ENCODE data around the gene MAPKAPK2.

Gene MAPKAPK2

GRCh38 chr1:206661161-206661820 lies 23.4 kb upstream of the MAPKAPK2 start:
- DNase-seq = no peak

DNA sequence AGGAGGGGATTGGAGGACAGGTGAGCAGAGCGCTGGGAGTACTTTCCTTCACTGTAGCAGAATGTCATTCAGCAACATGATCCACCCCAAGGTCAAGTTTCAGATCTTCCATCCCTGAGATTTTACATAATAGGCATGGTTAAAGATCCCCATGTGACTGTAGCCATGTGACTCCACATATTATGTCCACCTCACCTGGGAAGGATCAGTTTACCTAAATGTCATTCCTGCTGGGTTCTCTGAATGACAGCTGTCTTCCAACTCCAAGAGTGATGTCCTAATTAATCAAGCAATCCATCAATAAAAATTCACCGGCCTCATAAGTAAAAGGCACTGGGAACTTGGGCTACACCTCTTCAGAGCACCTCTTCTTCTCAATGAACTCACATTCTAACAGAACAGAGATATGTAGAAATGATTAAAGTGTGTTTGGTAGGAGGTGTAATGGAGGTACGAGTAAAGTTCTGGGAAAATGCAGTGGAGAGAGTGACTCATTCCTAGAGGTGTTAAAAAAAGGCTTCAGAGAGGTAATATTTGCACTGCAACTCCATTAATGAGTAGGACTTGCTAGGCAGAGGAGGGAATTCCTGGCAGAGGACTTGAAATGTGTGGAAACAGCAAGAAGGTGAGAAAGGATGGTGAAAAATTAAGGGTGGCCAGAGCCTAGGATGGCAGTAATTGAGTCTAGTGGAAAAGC lies 22.2 kb upstream of the MAPKAPK2 start:
- DNase-seq = no peak

- DNase-seq = no peak
Observed at GRCh38 chr1:206663362-206663761, 21.3 kb upstream of the MAPKAPK2 start.

DNA sequence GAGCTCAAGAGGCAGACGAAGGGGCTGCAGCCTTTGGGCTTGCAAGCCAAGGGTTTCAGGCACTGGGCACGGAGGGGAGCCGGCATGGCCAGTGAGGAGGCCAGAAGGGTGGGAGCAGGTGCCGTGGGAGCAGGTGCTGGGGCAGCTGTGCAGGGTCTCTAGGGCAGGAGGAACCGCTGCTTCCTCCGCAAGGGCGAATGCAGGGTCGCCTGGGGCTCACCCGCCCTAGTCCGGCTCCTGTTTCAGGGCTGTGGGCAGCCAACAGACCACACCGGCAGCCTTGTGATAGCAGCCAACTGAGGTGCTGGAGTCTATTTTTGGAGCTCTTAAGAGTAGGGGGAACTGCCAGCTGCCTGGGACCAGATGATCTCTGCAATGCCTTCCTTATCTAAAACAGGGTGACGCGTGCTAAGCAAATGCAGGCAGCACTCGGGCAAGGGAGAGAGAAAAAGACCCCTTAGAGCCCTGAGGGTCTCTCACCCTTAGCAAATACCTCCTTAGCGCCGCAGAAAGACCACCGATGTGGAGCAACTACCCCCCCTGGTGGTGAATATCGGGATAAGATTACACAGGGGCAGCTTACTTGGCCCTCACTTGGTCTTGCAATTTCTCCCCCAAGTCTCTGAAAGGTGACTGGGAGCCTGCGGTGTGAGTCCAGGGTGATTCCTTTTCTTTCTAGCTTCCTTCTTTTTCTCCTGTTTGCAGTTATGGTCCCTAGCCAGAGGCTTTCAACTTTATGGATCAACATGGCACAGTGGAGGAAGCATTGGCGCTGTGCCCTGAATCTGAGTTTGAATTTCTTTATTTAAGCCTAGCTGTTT lies 20.7 kb upstream of the MAPKAPK2 start:
- peak; percentile 30 to 39 for DNase-seq

GRCh38 chr1:206664740-206665139 lies 20.0 kb upstream of the MAPKAPK2 start:
- no peak for DNase-seq

GRCh38 chr1:206666031-206666561 lies 18.6 kb upstream of the MAPKAPK2 start:
- DNase-seq = no peak

- DNase-seq = no peak
Observed at GRCh38 chr1:206666954-206667665, 17.6 kb upstream of the MAPKAPK2 start.

DNA sequence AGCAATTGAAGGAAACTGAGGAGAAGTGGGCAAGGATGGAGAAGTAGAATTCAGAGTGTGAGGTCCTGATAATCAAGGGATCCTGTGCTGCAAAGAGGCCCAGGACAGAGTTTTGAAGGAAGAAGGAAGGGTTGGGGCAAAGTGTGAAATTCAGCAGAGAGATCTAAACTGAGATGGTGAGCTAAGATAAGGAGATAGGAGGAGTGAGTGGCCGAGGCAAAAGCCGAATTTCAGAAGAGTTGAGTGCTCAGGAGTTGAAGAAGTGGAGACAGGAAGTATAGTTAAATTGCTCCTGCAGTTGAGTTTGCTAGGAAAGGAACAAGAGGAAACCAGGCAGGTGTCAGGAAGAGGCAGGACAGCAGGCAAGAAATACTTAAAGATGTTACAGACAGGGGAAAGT lies 16.4 kb upstream of the MAPKAPK2 start:
- DNase-seq = no peak

DNA sequence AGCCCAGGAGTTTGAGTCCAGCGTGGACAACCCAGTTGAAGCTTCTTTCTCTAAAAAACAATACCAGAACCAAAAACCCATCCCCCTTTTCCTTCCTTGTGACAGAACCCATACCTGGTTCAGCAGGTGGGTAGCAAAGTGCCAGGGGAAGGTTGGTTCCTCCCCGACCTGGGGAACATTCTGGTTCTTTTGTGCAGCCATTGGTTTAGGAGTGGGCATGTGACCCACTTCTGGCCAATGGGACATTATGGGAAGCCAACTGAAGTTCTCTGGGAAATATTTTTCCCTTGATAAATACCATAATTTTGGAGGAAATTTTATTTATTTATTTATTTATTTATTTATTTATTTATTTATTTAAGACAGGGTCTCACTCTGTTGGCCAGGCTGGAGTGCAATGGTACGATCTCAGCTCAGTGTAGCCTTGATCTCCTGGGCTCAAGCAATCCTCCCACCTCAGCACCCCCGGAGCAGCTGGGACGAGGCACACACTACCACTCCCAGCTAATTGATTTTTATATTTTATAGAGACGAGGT lies 15.8 kb upstream of the MAPKAPK2 start:
- no peak for DNase-seq

DNA sequence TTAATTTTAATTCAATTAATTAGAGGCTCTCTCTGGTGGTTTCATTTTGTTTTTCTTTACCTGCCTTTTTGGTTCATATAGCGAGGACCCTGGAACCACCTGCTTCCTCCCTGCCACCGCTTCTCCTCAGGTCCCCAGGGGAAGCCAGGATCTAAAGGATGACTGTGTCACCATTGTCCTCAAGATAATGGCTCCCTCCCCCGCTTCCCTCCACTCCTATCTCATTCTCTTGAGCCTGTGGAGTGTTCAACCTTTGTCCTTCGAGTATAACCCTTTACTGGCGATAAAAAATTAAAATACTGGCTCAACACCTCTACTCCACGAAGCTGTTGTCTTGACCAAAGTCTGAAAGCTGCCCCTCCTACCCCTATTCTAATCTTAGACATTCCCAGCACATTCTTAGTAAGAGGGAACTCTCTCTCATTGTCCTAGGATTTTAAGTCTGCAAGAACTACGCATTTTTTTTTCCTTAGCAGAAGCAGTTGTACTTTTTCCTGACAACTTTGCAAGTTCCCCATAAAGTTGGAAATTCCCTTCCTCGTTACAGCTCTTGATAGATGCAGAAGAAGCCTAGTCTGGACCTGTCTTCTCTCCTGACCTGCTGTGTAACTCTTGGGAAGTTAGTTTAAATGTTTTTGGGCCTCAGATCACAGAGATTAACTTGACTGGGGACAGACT lies 12.6 kb upstream of the MAPKAPK2 start:
- DNase-seq = no peak

GRCh38 chr1:206672844-206673758 lies 11.6 kb upstream of the MAPKAPK2 start:
- peak; percentile 68 to 83 for DNase-seq

- DNase-seq = no peak
Observed at GRCh38 chr1:206674236-206674635, 10.5 kb upstream of the MAPKAPK2 start.

GRCh38 chr1:206674745-206675175 lies 9.9 kb upstream of the MAPKAPK2 start:
- no peak for DNase-seq

DNA sequence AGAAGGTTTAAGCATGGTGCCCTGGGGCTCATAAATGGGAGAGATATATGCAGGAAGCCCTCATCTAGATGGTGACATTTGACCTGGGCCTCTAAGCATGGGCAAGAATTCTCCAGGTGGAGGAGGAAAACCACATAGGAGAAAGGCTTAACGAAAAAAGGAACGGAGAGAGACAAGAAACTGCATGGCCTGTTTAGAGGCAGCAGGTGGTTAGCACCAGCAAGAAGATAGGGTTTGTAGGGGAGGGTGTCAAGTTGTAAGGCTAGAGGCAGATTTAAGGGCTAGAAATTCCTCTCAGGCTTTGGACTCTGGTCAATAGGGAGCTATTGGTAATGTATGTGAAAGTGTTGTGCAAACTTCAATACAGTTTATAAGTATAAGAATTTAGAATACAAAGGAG lies 8.2 kb upstream of the MAPKAPK2 start:
- no peak for DNase-seq

DNA sequence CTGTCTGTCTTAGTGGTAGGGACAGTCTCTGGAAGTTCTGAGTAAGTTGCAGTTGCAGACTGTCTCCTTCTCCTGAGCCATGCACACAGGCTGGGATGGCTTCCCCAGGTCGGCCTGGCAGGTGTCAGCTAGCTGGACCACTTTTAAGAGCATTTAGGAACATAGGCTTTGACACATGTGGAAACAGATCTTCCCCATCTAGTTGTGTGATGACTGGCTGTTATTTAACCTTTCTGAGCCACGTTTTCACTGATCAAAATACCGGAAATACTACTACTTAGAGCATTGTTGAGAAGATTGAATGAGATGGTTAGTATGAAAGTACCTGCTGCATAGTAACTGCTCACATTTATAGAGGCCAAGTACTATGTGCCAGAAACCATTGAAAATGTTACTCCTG lies 6.2 kb upstream of the MAPKAPK2 start:
- DNase-seq = no peak

DNA sequence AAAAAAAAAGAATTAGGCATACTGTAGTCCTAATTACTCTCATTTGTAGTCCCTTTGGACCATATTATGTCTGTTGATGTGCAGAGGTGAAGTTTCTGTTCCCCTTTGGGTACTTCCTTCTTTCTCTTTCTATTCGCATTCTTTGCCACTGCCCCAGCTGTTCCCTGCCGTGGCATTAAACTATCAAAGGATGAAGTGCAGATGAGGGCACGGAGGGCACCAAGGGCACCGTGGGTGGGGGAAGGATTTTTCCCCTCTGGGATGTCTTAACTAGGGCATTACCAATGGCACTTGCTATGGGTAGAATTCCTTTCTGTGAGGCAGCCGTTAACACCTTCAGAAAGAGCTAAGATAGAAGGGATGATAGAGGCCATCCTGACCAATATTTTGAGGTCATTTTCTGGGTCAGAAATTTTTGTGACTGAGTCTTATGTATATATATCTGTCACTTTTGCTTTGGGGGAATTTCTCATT lies 4.9 kb upstream of the MAPKAPK2 start:
- DNase-seq = peak; percentile 47 to 50

- no peak for DNase-seq
Observed at GRCh38 chr1:206680279-206680678, 4.4 kb upstream of the MAPKAPK2 start.

- no peak for DNase-seq
Observed at GRCh38 chr1:206681359-206681758, 3.3 kb upstream of the MAPKAPK2 start.

DNA sequence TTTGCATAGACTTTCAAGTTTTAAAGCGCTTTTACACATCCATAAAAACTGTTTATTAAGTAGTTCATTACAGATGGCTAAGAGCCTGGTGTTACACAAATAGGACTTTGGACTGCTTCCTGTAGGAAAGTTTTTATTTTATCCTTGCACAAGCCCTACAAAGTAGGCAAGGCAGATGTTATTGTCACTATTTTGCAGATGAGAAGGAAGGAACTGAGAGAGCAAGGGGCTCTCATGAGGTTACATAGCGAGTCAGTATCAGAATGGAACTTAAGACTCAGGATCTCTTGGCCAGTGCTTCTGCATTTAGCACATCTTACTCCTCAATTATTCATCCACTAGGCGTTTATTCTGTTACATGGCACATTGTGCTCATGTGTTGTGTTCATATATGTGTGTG lies 2.6 kb upstream of the MAPKAPK2 start:
- DNase-seq = no peak

- no peak for DNase-seq
Observed at GRCh38 chr1:206683313-206683712, 1.4 kb upstream of the MAPKAPK2 start.

DNA sequence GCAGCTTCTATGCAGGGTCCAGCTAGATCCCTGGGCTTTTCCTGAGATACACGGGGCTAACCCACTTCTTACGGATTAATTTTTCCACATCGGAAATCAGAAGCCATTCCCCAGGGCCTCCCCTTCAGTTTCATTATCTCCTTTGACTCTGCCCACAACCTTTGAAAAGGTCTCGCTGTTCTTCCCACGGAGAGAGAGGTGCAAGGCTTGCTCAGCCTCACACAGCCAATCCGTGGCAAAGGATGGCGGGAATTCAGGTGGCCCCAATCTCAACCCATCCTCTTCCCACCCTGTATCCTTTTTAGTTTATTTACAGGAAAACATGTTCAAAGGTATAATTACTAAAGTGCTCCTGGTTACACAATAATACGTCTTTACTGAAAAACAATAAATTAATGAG lies 702 bp upstream of the MAPKAPK2 start:
- DNase-seq = no peak

All from AML-193 (cell line).